GM12801 (cell line): ENCODE measurements around the gene ABCC10.

Experiments
- CTCF ChIP-seq: IDR thresholded peaks from one replicate; pipeline ENCODE4 v1.5.1; 2011; ENCODE audit warnings: control low read depth; ENCODE audit not compliant: insufficient read length; ENCODE audit errors: extremely low read depth

Gene ABCC10

DNA sequence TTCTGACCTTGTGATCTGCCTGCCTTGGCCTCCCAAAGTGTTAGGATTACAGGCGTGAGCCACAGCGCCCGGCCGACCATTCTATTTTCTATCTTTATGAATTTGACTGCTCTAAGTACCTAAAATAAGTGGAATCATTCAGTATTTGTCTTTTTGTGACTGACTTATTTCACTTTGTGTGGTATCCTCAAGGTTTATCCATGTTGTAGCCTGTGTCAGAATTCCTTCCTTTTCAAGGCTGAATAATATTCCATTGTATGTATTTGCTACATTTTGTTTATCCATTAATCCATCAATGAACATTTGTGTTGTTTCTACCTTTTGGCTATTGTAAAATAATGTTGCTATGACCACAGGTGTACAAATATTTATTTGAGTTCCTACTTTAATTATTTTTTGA, 45.2 kb downstream of the ABCC10 start:
- TF ChIP-seq CTCF, result no peak

DNA sequence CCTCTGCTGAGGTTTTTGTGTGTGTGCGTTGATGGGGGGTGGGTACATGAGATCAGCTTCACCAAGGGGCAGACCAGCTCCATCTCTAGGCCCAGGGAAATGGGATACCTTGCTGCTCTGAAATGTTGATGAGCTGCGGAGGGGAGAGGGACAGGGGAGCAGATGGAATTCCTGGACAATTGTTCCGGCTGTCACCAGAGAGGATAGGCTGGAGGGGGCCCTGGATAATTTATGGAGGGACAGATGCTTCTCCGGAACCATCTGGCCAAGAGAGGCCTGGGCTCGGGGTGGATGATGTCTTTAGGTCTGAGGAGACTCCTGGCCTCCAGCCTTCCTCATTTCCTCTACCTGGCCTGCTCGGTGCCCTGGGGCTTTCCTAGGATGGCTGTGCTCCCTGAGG, 48.2 kb downstream of the ABCC10 start:
- no peak for TF ChIP-seq CTCF

DNA sequence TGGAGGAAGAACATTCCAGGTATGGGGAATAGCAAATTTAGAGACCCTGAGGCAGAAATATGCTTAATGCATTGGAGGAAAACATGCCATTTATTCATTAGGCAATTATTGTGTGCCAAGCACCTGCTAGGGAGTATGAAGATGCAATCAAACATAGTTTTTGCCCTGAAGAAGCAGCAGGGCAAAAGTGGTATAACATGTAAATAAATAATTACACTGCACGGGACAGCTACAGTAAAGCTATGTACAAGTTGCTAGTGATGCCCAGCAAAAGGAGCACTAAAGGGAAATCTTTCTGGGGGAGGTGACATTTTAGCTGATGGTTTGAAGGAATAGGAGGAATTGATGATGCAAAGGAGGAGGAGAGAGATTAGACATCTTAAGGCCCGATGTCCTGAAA, 49.4 kb downstream of the ABCC10 start:
- TF ChIP-seq CTCF, result no peak

DNA sequence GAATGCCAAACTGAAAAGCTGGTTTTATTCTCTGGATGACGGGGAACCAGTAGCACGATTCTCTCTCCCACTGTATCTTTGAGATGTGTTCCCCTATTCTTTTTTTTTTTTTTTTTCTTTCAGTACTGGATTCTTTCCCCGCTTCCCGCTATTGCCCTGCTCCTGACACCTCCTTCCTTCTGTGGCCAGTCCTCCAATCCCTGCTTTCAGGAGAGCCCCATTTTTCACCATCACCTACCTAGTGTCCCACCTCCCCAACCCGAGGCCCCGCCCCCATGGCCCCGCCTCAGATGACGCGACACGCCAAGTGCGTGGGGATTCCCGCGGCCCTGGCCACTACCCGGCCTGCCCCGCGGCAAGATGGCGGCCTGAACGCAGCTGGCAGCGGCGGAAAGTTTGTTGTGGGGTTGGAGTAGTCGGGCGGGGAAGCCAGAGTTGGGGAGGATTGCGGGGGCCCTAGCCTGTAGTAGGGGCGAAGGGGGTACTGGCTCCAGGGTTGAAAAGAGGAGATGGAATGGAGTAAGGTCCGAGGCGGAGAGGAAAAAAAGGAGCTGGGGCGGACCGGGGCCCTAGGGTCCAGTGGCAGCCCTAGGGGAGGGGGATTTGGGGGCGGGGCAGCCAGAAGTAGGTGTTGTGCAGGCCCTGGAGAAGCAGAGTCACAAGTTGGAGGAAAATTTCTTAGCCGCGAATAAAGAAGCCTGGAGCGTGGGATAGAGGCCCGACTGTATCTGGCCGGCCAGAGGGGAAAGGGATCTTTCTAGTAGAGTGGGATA, 50.1 kb downstream of the ABCC10 start, which contains the start of gene TJAP1:
Gene TJAP1, plus strand, starts transcription at position 336 of the 773 bp plus-strand sequence. CDS start 21,432 bp downstream, outside the sequence.
- no peak for TF ChIP-seq CTCF

GRCh38 chr6:43478008-43478372, 50.6 kb downstream of the ABCC10 start:
- TF ChIP-seq CTCF, result no peak

DNA sequence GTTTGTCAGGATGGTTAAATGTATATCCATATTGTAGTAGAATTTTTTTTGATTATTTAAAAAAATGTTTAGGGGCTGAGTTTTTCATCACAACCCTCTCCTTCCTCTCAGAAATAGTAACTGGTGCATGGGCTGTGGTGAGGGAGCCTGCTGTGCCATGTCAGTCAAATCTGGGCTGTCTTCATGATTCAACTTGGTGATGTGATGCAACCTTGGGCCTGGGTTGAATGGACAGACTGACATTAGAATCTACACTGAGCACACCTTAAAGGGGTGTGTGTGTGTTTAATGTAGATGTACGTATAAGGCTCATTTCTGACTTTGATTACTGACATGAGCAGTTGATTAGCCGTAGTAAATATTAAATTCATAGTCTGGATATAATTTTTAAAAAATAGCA, 53.7 kb downstream of the ABCC10 start:
- TF ChIP-seq CTCF, result no peak

DNA sequence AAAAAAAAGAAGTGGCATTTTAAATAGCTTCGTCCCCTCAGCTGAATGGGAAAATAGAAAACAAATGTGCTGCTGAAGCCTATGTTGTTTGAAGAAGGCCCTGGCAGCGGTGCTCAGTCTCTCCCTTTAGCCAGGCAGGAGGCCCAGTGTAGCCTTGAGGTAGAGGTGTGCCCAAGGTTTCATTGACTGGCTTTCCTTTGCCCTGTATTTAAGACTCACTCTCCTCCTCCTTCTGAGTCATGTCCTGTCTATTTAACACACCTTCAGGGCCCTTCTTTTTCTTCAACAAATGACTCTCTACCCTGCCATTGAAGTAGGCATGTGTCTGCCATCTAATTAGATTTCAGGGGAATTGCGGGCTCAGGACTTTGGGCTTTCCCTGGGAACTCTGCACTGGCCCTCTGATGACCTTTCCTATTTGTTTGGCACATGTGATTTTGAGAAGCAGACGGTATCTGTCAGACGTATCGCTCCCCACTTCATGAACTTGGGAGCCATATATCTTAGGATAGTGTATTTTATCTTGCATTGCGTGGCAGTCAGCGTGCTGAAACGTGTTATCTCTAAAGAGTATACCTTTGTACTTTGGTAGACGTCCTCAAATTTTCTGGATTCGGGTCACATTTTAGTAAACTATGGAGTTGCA, 54.4 kb downstream of the ABCC10 start:
- no peak for TF ChIP-seq CTCF
